Hematopoietic multipotent progenitor cell treated with erythropoietin and hydrocortisone succinate and interleukin-3 and kit ligand, for 8 days (in vitro differentiated cells): ENCODE data around the gene LRRC37A3.
A peak's percentile ranks its signal among the peaks of the same experiment; 100 is the strongest.
"Not testable (repeated sequence)": the region's sequence is repeated elsewhere in the genome, so short reads cannot be mapped to it uniquely, and the experiment has no call there.

Experiments used
- DNase-seq: peaks from one replicate; pipeline ENCODE4 v3.0.0-alpha.2; 2015

LRRC37A3 gene

DNA sequence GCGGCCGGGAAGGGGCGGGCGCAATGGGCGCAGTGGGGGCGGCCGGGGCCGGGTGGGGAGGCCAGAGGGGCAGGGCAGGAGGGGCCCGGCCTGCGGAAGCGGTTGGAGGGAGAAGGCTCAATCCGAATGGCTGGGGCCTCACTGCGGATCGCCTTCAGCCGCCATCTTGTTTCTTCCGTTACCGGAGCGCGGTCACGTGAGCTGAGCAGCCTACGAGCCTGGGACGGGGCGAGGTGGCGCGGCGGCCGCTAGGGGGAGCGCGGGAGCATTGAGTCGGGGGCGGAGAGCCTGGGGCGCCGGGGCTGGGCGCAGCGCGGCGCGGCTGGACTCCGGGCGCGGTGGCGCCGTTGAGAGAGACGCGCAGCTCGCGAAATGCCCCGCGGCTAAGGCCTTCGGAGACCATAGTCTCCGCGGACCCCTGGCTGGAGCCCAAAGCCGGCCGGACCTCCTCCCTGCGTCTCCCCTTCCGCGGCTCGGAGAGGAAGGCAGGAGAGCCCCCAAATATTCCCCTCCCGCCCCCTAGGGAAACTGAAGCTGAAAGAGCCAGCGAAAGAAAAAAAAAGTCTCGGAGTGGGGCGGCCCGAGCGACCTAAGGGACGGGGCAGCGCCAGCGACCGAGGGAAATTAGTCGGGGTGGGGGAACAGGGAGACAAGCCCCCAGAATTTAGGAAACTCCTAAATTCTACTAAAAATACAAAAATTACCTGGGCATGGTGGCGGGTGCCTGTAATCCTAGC, at the start of gene LRRC37A3:
Gene LRRC37A3, minus strand, starts transcription at position 190 of the 737 bp plus-strand sequence. CDS start 22,221 bp downstream, outside the sequence.
- peak; percentile 95 for DNase-seq

GRCh38 chr17:64965873-64966287, 46.6 kb upstream of the LRRC37A3 start:
- peak; percentile 67 for DNase-seq

GRCh38 chr17:64965256-64965872, 46.1 kb upstream of the LRRC37A3 start:
- DNase-seq = peak; percentile 65

DNA sequence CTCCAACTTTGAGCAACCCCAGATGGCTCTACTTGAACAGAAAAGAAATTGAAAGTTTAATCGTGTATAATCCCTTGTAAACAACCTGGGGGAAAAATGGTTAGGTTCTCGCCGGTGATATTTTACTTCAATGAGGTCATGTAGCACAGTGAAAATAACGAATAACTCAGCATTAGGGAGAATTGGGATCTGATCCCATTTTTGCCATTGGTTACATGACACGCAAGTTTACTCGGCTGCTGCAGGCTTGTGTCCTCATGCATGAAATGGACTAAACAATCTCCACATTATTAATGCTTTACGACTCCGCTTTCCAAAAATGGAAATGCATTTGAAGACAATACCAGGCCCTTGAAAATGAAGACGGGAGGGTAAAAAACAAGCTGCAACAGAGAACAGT, 45.5 kb upstream of the LRRC37A3 start:
- no peak for DNase-seq

- DNase-seq = peak; percentile 37
Observed at GRCh38 chr17:64963814-64964213, 44.5 kb upstream of the LRRC37A3 start.

DNA sequence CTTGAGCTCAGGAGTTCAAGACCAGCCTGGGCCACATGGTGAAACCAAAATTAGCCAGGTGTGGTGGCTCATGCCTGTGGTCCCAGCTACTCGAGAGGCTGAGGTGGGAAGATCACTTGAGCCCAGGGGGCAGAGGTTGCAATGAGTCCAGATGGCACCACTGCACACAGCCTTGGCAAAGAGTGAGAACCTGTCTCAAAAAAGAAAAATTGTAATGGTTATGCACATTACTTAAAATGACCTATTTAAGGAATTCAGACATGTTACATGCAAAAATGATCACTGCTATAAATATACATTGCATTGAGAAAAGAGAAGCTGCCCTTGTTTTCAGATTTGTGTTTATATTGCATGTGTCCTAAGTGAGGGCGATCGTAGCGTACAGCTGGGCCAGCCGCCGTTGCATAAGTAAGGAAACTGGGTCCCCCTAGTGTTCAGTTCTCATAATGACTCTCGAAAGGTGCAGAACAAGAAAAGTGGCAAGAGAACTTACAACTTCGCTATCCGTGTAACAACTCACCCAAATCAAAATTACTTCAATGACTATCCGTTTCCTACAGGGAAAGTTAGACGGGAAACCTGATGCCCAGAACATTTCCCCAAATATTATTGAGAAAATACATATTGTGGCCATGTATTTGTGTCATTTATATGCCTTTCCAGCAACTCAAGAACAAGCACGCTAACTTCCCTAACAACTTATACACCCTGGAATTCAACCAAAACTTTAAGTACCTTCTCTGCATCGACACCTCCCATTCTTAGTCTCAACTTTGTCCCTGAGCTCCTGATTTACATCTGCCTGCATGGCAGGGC, 42.5 kb upstream of the LRRC37A3 start:
- peak; percentile 81 for DNase-seq

DNA sequence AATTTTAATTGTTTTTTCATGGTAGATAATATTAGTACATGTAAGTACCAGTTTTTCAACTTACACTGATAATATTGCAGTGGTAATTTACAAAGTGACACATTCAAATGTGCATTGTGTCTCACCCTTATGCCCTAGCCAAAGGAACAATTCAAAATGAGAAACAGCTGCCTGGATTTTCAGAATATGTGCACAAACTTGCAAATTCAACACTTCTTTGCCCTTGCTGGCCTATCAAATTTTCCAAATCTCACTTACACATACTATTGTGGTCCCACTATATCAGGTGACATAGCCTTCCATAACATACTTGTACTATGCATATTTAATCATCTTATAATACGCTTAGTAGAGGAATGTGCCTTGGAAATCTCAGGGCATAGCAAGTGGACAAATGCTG, 32.6 kb upstream of the LRRC37A3 start:
- DNase-seq = no peak

DNA sequence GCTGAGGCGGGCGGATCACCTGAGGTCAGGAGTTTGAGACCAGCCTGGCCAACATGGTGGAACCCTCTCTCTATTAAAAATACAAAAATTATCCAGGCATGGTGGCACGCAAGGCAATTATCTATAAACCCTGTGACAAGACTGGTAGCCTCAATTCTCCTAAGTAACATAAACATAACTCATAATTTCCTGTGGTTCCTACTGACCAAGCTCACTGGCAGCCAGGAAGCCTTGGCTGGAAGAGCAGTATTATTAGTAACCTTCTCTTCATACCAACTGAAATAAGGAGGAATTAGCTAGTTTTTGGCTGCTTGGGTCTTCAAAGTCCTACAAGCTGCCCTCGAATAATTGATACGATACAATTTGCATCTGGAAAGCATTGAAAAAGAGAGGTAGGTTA, 31.6 kb upstream of the LRRC37A3 start:
- DNase-seq = no peak

GRCh38 chr17:64947152-64947551, 27.9 kb upstream of the LRRC37A3 start:
- DNase-seq = no peak

- no peak for DNase-seq
Observed at GRCh38 chr17:64941761-64942160, 22.5 kb upstream of the LRRC37A3 start.

GRCh38 chr17:64941045-64941444, 21.8 kb upstream of the LRRC37A3 start:
- no peak for DNase-seq

GRCh38 chr17:64940055-64940454, 20.8 kb upstream of the LRRC37A3 start:
- DNase-seq = no peak

DNA sequence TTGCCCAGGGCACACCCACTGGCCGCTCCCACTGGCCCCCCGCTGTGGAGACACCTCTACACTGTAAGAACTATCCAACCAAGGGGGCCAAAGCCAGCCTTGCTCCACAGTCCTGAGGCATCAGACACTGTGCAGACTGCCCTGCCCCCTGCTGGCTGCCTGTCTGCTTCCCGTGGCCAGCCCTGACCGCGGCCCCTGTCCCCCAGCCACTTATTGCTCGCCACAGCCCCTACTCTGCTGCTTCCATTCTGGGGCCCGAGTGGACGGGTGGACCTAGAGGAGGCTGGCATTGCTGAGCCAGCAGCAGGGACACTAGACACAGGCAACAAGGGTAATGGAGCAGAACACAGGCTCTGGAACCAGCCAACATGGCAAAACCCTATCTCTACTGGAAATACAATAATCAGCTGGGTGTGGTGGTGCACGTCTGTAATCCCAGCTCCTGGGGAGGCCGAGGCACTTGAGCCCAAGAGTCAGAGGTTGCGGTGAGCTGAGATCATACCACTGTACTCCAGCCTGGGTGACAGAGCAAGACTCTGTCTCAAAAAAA, 19.7 kb upstream of the LRRC37A3 start:
- peak; percentile 73 for DNase-seq

- DNase-seq = no peak
Observed at GRCh38 chr17:64938290-64938689, 19.0 kb upstream of the LRRC37A3 start.

- DNase-seq = no peak
Observed at GRCh38 chr17:64936117-64936516, 16.8 kb upstream of the LRRC37A3 start.

GRCh38 chr17:64934284-64934778, 15.1 kb upstream of the LRRC37A3 start:
- not testable (repeated sequence) for DNase-seq

- DNase-seq = not testable (repeated sequence)
Observed at GRCh38 chr17:64932850-64933249, 13.6 kb upstream of the LRRC37A3 start.

GRCh38 chr17:64930374-64930773, 11.1 kb upstream of the LRRC37A3 start:
- DNase-seq = not testable (repeated sequence)

DNA sequence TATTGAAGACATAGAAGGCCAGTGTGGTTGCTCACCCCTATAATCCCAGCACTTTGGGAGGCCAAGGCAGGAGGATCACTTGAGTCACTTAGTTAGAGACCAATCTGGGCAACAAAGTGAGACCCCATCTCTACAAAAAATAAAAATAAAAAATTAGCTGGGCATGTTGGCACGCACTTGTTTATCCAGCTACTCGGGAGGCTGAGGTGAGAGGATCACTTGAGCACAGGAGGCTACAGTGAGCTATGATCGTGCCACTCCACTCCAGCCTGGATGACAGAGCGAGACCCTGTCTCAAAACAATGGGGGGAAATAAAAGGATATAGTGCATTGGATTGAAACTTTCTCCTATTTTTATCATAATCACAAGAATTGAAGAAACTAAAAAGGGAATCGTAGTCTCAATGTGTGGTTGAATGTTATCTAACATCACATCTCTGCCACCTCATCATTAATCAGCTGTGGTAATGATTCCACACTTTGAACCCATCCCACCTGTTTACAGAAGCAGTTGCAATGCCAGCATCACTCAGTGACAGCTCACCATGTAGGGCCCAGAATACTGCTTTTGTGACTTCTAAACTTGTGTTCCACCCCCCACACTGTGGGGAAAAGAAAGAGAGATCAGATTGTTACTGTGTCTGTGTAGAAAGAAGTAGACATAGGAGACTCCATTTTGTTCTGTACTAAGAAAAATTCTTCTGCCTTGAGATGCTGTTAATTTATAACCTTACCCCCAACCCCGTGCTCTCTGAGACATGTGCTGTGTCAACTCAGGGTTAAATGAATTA, 10.3 kb upstream of the LRRC37A3 start:
- not testable (repeated sequence) for DNase-seq

DNA sequence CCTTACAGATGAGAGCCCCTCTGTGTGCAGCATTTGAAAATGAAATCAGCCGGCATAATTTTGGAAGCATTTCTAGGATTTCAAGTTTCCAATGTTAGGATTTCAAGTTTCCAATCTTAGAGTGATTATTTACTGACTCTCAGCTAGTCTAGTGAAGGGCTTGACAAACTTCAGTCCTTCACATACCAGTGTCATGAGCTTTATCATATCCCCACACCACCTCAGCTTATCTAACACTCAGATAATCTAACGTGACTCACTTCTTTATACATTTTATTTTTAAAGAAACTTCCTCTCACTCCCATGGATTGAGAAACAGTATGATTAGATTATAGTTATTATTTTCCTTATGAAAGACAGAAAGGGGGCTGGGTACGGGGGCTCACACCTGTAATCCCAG, 9.4 kb upstream of the LRRC37A3 start:
- DNase-seq = not testable (repeated sequence)

DNA sequence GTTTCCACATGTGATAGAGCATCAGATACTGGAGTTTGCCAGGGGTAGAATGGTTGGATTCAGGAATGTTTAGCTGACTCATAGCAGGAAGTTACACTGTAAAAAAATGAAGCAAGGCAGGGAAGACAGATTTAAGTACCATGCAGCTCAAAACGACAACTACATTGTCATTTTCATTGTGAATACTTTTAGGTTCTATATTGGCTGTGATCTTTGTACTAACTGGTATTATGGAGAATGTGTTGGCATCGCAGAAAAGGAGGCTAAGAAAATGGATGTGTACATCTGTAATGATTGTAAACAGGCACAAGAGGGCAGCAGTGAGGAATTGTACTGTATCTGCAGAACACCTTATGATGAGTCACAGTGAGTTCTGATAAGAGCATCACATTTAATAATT, 8.2 kb upstream of the LRRC37A3 start:
- peak; percentile 90 for DNase-seq

DNA sequence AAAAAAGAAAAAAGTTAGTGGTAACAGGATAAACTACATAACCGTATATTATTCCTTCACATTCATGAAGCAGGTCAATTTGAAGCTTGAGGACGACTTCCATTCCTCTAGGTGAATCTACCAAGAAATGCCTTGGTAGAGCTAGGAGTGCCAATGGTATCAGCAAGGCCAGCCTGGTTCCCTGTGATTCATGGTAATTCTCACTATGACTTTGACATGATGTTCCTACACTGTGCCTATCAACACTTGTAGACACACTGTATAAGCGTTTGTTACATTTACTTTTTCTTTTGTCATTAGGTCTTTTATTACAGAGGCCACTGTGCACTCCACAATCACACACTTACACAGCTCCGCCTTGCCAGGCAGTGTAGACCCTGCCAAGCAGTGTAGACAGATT, 7.2 kb upstream of the LRRC37A3 start:
- not testable (repeated sequence) for DNase-seq
